Body of pancreas (tissue), 4 donors: ENCODE data around the gene CLMN. TPM values are rescaled to one million over a fixed set of nuclear protein-coding genes. Genes with fewer than 3 reads are reported as not detected.

ENCODE experiments used
- ATAC-seq: fragments of 150-250 bp; one replicate; pipeline ENCODE4 v1.9.1; 2016
- DNase-seq, 4 donors: peaks; one replicate each; pipeline ENCODE4 v3.0.0-alpha.2; 2019
- H3K27ac ChIP-seq, 4 donors: fragments of 200-600 bp; sonication (generic); 1 replicate in 3 of 4; 2 replicates in 1 of 4; pipeline versions ENCODE4 v1.5.1 to v1.6.1; 2016 to 2019; ENCODE audit warnings: mild to moderate bottlenecking in 1 of 4, mixed read lengths in 1 of 4, moderate library complexity in 1 of 4
- H3K27me3 ChIP-seq, 2 donors: fragments of 200-600 bp; sonication (generic); one replicate each; pipeline ENCODE4 v1.6.0; 2016; ENCODE audit warnings: mild to moderate bottlenecking in 1 of 2
- H3K36me3 ChIP-seq, 2 donors: fragments of 200-600 bp; sonication (generic); replicated peaks in 1 of 2; 2 replicates each; pipeline ENCODE4 v1.5.1; 2016; ENCODE audit warnings: low read depth in 2 of 2; ENCODE audit not compliant: insufficient read depth in 1 of 2
- H3K4me1 ChIP-seq: fragments of 200-600 bp; sonication (generic); one replicate; pipeline ENCODE4 v1.6.0; 2016
- H3K4me3 ChIP-seq, 2 donors: fragments of 200-600 bp; sonication (generic); 1 replicate in 1 of 2; 2 replicates in 1 of 2; pipeline ENCODE4 v1.5.1; 2016 to 2019
- H3K9me3 ChIP-seq, 3 donors: fragments of 200-600 bp; sonication (generic); 1 replicate in 2 of 3; 2 replicates in 1 of 3; pipeline ENCODE4 v1.5.1; 2016
- POLR2A ChIP-seq, 3 donors: fragments of 450-650 bp; IDR thresholded peaks; one replicate each; pipeline ENCODE4 v1.6.1; 2016; ENCODE audit warnings: antibody characterized with exemption in 3 of 3, mild to moderate bottlenecking in 2 of 3
- WGBS, 2 donors: methylation state at CpG; one replicate each; pipeline ENCODE4 v1.1.5; 2017; 5-methylcytosine and 5-hydroxymethylcytosine counted together
- intact Hi-C: fragments of 100-400 bp; cut with DNase I; formaldehyde crosslinking; loops from one replicate; pipeline ENCODE4 v1.15.1; 2023
- total RNA-seq, 2 donors: library from RNA; depleted of rRNA; stranded (reverse); fragments of >200 nt; gene quantifications; one replicate each; pipeline ENCODE4 v1.1.0, GENCODE V29; 2016
- TF ChIP-seq, protein P1 (sequence below), 7 experiments: fragments of 450-650 bp in 4 of 7; fragments of 200-600 bp in 3 of 7; sonication (generic) in 3 of 7; IDR thresholded peaks; one replicate each; pipeline ENCODE4 v1.5.1; 2016 to 2019; ENCODE audit warnings: antibody characterized with exemption in 7 of 7

CLMN gene
- total RNA-seq, 2 donors from 2014 or later: 53.7 to 54.7 TPM

DNA sequence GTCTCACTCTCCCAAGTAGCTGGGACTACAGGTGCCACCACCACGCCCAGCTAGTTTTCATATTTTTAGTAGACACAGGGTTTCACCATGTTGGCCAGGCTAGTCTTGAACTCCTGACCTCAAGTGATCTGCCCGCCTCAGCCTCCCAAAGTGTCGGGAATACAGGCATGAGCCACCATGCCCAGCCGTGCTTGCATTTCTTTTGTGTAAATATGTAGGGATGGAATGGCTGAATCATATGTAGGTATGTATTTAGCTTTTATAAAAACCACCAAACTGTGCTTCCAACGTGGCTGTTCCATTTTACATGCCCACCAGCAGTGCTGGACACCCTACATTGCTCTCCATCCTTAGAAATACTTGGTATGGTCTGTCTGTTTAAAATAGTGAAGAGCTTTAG lies 32.8 kb upstream of the CLMN start:
- no peaks in the 10 kb centered on the region for H3K4me1 ChIP-seq
- H3K36me3 ChIP-seq: no peaks in the 10 kb centered on the region
- H3K27me3 ChIP-seq: no peaks in the 10 kb centered on the region
- 83 to 85% methylated on average over 5 of the region's 5 CpGs for WGBS, 2 donors
- intact Hi-C loops: no loop called here
- H3K4me3 ChIP-seq: no peak overlapping the region
- H3K27ac ChIP-seq: no peak overlapping the region
- H3K9me3 ChIP-seq: no peaks in the 10 kb centered on the region
- ATAC-seq: no peak
- DNase-seq: no peak
- TF ChIP-seq POLR2A (IDR thresholded peaks at IDR 0.05): no peak
- TF ChIP-seq, protein P1, sequence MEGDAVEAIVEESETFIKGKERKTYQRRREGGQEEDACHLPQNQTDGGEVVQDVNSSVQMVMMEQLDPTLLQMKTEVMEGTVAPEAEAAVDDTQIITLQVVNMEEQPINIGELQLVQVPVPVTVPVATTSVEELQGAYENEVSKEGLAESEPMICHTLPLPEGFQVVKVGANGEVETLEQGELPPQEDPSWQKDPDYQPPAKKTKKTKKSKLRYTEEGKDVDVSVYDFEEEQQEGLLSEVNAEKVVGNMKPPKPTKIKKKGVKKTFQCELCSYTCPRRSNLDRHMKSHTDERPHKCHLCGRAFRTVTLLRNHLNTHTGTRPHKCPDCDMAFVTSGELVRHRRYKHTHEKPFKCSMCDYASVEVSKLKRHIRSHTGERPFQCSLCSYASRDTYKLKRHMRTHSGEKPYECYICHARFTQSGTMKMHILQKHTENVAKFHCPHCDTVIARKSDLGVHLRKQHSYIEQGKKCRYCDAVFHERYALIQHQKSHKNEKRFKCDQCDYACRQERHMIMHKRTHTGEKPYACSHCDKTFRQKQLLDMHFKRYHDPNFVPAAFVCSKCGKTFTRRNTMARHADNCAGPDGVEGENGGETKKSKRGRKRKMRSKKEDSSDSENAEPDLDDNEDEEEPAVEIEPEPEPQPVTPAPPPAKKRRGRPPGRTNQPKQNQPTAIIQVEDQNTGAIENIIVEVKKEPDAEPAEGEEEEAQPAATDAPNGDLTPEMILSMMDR (IDR thresholded peaks at IDR 0.05): no peak

DNA sequence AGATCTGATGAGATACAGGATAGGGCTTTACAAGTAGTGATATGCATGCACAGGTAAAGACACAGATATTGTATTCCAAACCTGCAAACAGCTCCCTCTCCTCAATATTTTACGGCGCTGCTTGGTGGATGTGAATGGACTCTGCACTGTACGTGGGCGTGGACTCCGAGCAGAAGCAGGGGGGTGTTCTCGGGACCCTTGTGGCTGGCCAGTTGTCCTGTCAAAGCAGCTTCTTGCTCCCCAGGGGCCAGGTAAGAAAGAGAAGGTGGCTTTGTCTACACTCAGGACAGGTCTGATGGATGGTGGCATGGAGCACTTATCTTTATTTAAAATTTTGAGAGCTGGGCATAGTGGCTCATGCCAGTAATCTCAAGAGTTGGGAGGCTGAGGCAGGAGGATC lies 29.5 kb upstream of the CLMN start:
- Histone ChIP-seq H3K36me3 (no peaks in the 10 kb centered on the region), H3K27me3 (no peaks in the 10 kb centered on the region), H3K4me1 (no peaks in the 10 kb centered on the region), H3K27ac (no peak overlapping the region), H3K4me3 (no peak overlapping the region), H3K9me3 (no peaks in the 10 kb centered on the region)
- no peak for TF ChIP-seq POLR2A (IDR thresholded peaks at IDR 0.05)
- 93 to 94% methylated on average over 6 of the region's 6 CpGs for WGBS, 2 donors
- ATAC-seq (no peak), DNase-seq (no peak)
- intact Hi-C loops: no loop called here

DNA sequence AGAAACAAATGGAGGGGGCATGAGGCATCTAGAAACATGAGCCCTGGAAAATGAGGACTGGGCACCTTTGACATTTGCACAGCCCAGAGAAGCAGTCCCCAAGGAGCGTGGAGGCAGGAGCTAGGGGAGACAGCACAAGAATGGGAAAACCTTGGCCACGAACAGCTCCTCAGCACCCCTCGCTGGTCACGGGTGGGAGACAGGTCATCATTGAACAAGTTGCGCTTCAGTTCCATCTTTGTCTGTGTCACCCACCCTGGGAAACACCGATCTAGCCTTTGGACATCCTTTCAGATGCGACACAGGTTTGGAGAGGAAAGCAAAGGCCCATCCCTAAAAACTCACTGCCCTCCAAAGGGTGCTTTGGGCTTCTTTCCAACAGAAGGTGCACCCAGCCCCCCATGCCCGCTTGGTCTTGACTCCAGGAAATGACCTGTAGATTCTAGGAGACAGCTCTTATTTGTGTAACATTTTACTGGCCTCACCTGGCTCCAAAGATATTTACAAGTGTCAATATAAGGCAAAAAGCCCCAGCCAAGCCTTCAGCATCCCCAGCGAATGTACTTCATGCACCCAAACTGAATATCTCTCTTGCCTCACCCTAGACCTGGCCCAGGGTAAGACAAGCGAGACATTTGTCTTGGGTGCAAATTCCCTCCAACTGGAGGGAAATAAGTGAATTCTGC lies 28.8 kb upstream of the CLMN start:
- 88 to 89% methylated on average over 9 to 10 of the region's 10 CpGs for WGBS, 2 donors
- H3K27me3 ChIP-seq: no peaks in the 10 kb centered on the region
- no peak overlapping the region for H3K27ac ChIP-seq
- H3K4me3 ChIP-seq: no peak overlapping the region
- H3K9me3 ChIP-seq: no peaks in the 10 kb centered on the region
- intact Hi-C loops: no loop called here
- ATAC-seq (no peak), DNase-seq (no peak)
- H3K4me1 ChIP-seq: no peaks in the 10 kb centered on the region
- no peak for TF ChIP-seq POLR2A (IDR thresholded peaks at IDR 0.05)
- TF ChIP-seq, protein P1 (IDR thresholded peaks at IDR 0.05): no peak
- no peaks in the 10 kb centered on the region for H3K36me3 ChIP-seq

DNA sequence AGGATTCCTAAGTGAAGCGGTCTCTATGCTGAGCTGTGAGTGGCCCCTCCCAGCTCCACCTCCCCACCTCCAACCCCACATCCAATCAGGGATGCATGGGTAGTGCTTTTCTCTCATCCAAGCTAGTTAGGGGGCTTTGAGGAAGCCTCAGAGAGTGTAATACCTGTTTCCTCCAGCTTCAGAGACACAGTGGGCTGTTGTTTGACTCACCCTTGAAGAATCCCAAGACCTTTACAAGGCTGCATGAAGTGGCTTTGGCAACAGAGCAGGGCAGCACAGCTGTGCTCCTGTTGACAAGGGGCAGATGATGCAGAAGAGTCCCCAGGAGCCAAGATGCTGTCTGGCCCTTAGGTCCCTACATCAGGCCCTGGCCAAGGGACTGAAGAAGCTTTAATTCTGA lies 27.1 kb upstream of the CLMN start:
- Histone ChIP-seq H3K4me1 (peaks cover 9% of the 10 kb centered on the region), H3K36me3 (no peaks in the 10 kb centered on the region), H3K27me3 (no peaks in the 10 kb centered on the region), H3K9me3 (no peaks in the 10 kb centered on the region), H3K4me3 (no peak overlapping the region), H3K27ac (no peak overlapping the region)
- ATAC-seq: no peak
- TF ChIP-seq POLR2A (IDR thresholded peaks at IDR 0.05): no peak
- TF ChIP-seq, protein P1 (IDR thresholded peaks at IDR 0.05): no peak
- intact Hi-C loops: no loop called here
- WGBS, 2 donors: 93 to 100% methylated on average over 1 of the region's 1 CpG
- no peak for DNase-seq

DNA sequence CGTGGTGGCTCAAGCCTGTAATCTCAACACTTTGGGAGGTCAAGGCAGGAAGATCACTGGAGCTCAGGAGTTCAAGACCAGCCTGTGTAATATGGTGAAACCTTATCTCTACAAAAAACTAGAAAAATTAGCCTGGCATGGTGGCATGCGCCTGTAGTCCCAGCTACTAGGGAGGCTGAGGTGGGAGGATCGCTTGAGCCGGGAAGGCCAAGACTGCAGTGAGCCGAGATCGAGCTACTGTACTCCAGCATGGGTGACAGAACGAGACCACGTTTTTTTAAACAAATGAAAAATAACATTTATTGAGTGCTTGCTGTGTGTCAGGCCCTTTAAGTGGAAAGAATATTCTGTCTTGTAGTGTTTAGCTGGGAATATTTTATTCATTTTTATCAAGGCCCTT lies 26.6 kb upstream of the CLMN start:
- DNase-seq: no peak
- ATAC-seq: no peak
- H3K36me3 ChIP-seq: no peaks in the 10 kb centered on the region
- no peaks in the 10 kb centered on the region for H3K27me3 ChIP-seq
- no peak overlapping the region for H3K27ac ChIP-seq
- no peak overlapping the region for H3K4me3 ChIP-seq
- intact Hi-C loops: no loop called here
- H3K9me3 ChIP-seq: no peaks in the 10 kb centered on the region
- H3K4me1 ChIP-seq: peaks cover 13% of the 10 kb centered on the region
- WGBS, 2 donors: 90 to 92% methylated on average over 8 of the region's 8 CpGs
- TF ChIP-seq, protein P1 (IDR thresholded peaks at IDR 0.05): no peak
- TF ChIP-seq POLR2A (IDR thresholded peaks at IDR 0.05): no peak
